IPS DF 19.7 (cell line): ENCODE results near the gene CENPX.

Experiments
- DNase-seq: peaks from one replicate; pipeline ENCODE4 v3.0.0-alpha.2; 2013; ENCODE audit warnings: low read depth, low spot score

The CENPX gene

GRCh38 chr17:82012261-82012639 is 10.4 kb downstream of the CENPX start:
- no peak for DNase-seq

DNA sequence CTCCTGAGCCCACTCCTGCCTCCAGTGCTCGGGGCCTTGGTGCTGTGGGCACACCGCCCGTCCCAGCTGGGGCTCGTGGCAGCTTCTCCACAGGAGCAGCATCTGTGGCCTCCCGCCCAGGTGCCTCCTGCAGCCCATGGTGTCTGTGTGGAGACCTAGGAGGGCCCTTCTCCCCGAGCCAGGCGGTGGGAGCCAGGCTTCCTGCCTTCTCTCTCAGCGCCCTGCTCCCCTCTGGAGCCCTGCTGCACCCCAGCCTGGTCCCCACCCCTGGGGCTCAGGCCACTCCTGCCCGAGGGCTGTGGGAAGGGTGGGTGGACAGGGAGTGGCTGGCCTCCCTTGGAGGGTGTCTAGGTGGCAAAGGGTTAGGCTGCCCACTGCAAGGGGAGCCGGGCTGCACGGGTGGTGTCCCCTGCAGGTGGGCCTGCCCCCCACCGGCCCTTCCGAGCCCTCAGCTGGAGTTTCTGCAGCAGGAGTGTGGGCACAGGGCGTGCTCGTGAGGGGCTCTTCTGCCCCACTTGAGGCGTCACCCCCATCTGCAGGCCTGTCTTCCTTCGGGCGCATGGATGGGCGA is 11.0 kb downstream of the CENPX start:
- DNase-seq = no peak

GRCh38 chr17:82010575-82011525 is 11.8 kb downstream of the CENPX start:
- no peak for DNase-seq

DNA sequence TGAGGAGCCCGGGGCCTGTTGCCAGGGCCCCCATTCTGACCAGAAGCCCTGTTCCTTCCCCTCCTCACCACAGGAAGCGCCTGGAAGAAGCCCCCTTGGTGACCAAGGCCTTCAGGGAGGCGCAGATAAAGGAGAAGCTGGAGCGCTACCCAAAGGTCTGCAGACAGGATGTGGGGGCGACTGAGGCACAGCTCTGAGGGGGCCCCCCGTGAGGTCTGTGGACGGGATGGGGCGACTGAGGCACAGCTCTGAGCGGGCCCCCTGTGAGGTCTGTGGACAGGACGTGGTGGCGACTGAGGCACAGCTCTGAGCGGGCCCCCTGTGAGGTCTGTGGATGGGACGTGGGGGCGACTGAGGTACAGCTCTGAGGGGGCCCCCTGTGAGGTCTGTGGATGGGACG is 13.3 kb downstream of the CENPX start:
- no peak for DNase-seq

- DNase-seq = no peak
Observed at GRCh38 chr17:82008941-82009405, 13.7 kb downstream of the CENPX start.

DNA sequence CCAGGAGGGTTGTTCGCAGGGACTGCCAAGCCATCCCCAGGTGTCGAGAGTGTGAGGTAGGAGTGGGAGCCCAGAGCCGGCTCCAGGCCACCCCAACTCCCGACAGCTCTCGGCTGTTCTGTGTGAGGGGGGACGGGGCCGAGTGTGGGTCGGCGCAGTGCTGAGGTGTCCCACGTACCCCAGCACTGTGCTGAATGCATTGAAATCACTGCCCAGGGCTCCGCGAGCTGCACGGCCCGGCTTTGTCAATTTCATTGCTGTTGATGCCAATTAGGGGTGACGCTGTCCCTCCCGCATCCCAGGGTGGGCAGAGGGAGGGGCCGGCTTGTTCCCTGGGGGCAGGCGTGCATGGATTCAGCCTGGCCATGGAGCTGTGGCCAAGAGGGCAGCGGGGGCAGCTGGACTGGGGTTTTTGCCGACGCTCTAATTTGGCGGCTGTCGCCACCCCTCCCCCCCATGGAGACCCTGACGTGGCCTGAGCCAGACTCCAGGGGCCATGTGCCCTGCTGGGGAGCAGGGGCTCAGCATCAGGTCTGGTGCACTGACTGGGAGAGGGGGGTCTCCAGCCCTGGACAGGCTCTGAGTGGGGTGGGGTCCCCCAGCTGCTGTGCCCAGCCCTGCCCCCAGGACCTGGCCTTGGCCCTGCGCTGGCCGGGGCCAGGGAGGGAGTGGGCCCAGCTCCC is 14.3 kb downstream of the CENPX start:
- DNase-seq = no peak

DNA sequence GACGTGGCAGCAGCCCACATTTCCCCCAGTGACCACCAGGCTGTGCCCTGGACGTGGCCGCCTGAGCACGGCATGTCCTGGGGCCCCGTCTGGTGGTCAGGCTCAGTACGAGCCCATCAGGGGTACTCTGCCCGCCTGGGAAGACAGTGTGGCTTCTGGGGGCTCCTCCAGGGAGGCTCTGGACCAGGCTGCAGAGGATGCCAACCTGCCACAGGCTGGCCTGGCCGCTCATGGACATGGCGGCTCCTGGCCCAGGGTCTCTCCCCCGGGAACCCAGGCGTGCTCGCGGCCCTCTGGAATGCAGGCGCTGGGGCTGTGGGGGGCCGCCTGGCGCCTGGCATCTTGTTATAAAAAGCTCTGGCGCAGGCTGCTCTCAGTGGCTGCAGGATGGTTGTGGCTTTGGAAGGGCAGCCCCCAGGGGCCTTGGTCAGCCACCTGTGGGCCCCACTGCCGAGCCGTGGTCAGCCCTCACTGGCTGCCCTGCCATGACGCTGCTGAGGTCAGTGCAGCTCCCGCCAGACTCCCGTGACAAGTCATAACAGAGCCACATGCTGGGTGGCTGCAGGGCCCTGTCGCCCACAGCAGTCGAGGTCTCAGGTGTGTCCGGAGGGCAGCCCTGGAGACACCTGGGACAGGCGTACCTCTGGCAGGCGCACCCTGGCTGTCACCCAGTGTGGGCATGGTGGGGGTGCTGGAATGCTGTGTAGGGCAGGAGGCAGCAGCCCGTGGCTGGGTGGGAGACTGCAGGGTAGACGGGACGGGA is 15.0 kb downstream of the CENPX start:
- no peak for DNase-seq

- no peak for DNase-seq
Observed at GRCh38 chr17:82007228-82007494, 15.5 kb downstream of the CENPX start.

DNA sequence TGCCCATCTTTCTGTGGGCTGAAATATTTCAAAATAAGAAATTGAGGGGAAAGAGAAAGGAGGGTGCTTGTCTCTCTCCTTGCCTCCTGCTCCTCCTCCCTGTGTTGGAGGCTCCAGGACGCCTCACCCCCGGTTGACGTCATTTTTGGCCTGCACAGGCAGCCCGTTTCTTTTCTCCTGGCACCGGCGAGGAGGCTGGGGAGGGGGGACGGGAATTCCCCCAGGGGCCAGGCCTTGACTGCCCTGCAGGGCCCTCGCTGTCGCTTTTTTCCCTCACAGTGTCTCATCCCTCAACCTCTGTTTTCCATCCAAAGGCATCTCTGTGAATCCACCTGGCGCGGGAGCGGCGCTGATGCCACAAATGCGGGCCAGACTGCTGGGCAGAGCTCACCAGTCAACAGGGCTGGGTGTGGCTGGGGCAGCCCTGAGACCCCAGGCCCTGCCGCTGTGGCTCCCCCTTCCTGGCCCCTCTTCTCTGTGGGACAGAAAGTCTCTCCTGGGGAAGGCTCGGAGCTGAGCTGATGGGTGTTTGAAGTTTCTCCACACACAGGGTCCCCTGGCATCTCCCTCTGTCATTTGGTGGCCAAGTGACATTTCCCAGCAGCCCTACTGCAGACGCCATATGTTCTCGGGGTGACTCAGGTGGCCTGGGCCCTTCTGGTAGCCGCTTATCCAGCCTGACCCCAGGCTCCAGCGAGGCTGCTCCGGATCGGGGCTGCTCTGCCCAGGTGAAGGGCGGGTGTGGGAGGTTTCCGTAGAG is 16.0 kb downstream of the CENPX start:
- DNase-seq = no peak

- DNase-seq = no peak
Observed at GRCh38 chr17:82005701-82006348, 16.9 kb downstream of the CENPX start.

GRCh38 chr17:82004517-82005455 is 17.9 kb downstream of the CENPX start:
- DNase-seq = no peak

DNA sequence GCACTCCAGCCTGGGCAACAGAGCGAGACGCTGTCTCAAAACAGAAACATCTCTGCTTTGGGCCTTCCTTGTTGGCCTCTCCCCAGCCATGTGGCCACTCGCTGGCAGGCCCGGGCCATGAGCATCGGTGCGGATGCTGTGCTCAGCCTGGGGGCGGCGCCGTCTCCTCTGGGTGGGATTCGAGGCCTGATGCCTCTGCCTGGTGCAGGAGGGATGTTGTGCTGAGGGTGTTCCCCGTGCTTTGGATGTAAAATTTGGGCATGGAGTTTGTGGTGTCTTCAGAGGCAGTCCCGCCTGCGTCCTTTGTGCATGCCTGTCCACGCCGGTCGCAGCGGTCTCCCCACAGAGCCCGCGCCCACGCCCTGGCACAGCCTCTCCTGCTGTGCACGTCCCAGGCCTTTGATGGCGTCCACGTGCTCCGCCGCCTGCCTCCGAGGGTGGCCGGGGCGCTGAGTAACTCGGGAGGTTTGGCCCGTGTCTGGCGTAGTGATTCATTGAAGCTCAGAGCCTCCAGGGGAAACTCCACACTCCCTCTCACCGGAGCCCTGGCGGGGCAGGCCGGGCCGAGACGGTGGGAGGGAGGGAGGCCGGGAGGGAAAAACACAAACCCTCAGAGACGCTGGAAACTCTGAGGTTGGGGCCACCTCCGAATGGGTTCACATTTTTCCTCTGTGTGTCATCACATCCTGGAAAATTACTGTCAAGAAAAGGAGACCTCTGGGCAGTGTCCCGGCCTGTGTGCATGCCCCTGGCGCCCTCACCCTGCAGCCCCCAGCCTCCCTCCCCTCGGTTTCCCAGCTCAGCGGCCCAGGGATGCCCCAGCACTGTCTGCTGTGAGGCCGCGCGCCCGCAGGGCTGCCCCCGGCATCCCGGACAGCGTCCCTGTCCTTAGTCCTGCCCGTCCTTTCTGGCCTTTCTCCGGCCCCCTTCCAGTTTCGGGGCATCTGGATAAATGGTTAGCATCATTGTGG is 19.0 kb downstream of the CENPX start:
- no peak for DNase-seq

- DNase-seq = no peak
Observed at GRCh38 chr17:82001571-82002056, 21.1 kb downstream of the CENPX start.

DNA sequence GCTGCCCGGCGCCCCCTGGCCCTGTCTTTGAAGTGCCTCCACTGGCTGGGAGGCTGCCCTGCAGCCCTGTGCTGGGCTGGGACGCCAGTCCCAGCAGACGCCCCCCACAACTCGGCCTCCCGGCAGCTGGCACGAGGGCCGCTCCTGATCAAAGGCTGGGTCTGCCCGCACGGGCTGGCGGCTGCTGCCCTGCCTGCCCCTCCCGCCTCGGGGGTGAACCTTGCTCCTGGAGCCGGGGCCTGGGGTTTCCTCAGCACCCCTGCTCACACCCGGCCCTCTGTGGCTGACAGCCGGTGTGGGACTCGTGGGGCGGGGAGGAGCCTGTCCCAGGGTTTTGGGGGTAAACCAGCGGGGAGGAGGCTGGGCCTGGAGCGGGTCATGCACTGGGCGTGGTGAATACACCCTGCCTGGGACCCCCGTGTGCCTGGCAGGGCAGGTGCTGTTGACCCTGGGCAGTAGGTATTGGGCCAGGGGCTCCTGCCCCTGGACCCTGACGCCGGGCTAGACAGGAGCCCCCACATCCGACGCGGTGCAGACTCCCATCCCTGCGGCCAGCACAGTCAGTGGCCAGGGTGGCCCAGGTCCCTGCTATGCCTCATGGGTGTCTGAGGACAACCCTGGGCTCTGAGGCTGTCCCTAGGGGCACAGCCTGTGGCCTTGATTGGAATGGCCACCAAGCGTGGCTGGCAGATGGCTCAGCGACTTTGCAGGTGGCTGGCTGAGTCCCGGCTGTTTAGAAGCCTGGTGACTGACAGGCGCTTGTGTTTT is 21.7 kb downstream of the CENPX start:
- DNase-seq = no peak

GRCh38 chr17:81999976-82000802 is 22.5 kb downstream of the CENPX start:
- no peak for DNase-seq

GRCh38 chr17:81999587-81999975 is 23.1 kb downstream of the CENPX start:
- DNase-seq = no peak
